Posterior vena cava (tissue), 2 donors: ENCODE results near the gene LRRC46. TPM values are rescaled to one million over a fixed set of nuclear protein-coding genes. Genes with fewer than 3 reads are reported as not detected.

Experiments
- DNase-seq: peaks from one replicate; pipeline ENCODE4 v3.0.0-alpha.2; 2020; ENCODE audit warnings: low spot score
- intact Hi-C, 2 donors: fragments of 100-400 bp; cut with DNase I; formaldehyde crosslinking; loops; one replicate each; pipeline versions ENCODE4 v1.14.1 to v1.14.2; 2022 to 2023
- total RNA-seq, 2 donors: library from RNA; stranded (reverse); fragmentation: NEBNext Ultra II Directional; extraction: Animal tissue kit (Norgen Biotek cat#: 25700); gene quantifications; one replicate each; pipeline ENCODE4 v1.2.1, GENCODE V29; 2021
- donor health status: DM: yes; HTN: yes; CAD: no.
- donor health status: DM: yes; HTN: yes; CAD: no.

Gene LRRC46
- total RNA-seq, 2 donors from 2014 or later = not detected

DNA sequence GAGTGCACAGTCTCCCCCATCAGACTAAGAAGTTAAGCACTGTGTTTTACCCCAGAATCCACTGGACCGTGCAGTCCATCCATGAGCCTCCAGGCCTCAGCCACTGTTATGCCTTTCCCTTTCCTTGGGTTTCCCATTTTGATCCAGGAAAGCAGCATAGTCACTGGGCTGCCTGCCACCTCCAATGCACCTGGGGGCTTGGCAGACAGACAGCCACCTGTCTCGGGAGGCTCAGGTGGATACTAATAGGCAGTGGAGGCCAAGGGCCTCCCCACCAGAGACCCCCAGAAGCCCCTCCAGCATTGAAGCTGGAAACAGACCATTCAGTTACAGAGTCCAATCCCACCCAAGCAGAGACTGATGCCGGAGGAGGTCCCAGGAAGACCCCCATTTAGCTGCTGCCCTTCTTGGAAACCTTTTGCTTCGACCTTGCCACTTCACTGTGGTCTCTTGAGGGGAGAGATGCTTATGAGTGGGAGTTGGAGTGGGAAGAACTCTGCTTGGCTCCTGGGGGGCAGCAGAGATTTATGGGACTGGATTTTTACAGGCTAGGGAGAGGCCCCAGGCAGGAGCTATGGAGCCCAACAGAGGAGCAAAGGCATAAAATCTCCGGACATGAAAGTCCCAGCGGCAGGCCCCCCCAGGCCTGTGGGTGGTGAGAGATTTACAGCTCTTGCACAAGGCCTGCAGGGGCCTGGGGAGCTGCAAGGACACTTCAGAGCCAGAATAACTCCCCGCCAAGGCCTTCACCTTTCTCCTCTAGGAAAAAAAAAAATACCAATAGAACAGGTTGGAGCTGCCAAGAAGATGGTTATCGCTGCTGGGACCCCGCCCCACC, 52.3 kb downstream of the LRRC46 start:
- intact Hi-C loops = no loop called here
- no peak for DNase-seq

DNA sequence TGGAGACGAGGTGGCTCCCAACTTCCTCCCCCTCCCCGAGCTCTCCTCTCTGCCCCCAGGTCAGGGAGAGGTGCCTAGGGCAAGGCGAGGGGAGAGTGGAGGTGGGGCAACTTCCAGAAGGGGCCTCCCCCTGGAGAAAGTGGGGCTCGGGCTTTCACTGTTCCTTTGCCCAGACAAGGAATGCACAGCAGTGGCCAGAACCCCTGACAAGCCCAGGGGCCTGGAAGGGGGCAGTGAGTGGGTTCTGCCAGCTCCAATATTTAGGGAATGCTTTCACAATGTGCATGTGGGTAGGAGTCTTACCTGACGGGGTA, 52.9 kb downstream of the LRRC46 start:
- intact Hi-C loops = no loop called here
- DNase-seq = no peak

DNA sequence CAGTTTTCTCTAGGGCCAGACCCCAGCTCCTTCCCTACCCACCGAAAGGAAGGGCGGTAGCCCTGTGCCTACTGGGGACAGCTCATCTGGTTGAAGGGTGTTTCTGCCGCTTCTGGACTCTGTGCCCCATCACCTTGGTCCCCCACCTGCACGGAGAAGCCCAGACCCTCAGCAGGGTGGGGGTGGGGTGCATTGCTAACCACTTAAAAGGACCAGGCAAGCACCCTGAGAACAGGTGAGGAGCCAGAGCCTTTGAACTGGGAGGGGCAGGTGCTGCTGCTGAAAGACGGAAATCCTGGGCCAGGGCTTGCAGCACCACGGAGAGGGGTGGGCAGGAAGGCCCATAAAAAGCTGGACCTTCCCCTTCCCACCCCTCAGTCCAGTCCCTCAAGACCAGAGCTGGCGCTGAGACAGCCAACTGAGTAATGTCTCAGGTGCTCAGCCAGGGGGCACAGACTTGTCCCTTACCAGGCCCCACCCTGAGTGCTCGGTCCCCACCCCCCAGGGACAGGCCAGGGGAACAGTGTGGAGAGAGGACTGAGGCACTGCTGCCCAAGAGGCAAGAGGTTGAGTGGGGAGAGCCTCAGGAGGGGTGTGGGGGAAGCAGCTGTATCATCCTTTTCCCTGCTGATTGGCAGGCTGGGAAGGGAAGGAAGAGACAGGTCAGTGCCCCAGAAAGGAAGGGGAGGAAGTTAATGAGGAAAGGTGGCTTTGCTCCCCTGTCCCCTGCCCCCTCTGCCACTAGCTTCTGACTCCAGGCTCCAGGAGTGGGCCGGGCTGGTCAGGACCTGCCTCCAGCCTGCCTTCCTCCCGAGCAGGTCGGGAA, 53.6 kb downstream of the LRRC46 start:
- DNase-seq = no peak
- intact Hi-C loops = no loop called here

Other genes starting within 250 kb of the LRRC46 start
- gene KPNB1, start 181.8 kb upstream of the LRRC46 start, total RNA-seq = 100 to 1,000 TPM; 193 to 198 TPM
- 10 to 100 TPM; 10.7 to 13.8 TPM for gene TBKBP1, start 137.5 kb upstream of the LRRC46 start, total RNA-seq
- gene TBX21, start 98.4 kb upstream of the LRRC46 start, total RNA-seq = under 1 TPM; 0.48 to 0.65 TPM
- gene OSBPL7, start 9.9 kb upstream of the LRRC46 start, total RNA-seq = 1 to 10 TPM; 6.4 to 9.8 TPM
- 10 to 100 TPM; 23.9 to 28.6 TPM for gene MRPL10, start 129 bp upstream of the LRRC46 start, total RNA-seq
- gene SCRN2, start 9.6 kb downstream of the LRRC46 start, total RNA-seq = 10 to 100 TPM; 13.3 to 17.8 TPM
- gene SP6, start 19.5 kb downstream of the LRRC46 start, total RNA-seq = under 1 TPM; 0.19 to 0.48 TPM
- gene SP2, start 64.6 kb downstream of the LRRC46 start, total RNA-seq = 10 to 100 TPM; 13.0 to 15.8 TPM
- gene PNPO, start 109.9 kb downstream of the LRRC46 start, total RNA-seq = 10 to 100 TPM; 14.5 to 18.8 TPM
- gene PRR15L, start 126.2 kb downstream of the LRRC46 start, total RNA-seq = not detected
- 10 to 100 TPM; 80.3 to 95.8 TPM for gene CDK5RAP3, start 139.4 kb downstream of the LRRC46 start, total RNA-seq
- 100 to 1,000 TPM in 1 of 2 donors, 10 to 100 TPM in 1; 75.0 to 136 TPM for gene COPZ2, start 206.1 kb downstream of the LRRC46 start, total RNA-seq
- gene NFE2L1, start 216.7 kb downstream of the LRRC46 start, total RNA-seq = 100 to 1,000 TPM; 255 to 263 TPM